Epithelial cell of esophagus (primary cell): ENCODE results near the gene ZSCAN30.

ENCODE experiments used
- DNase-seq: peaks from one replicate; pipeline ENCODE4 v3.0.0; 2010; ENCODE audit warnings: low read depth
- H3K4me3 ChIP-seq: 2 replicates; pipeline ENCODE4 v1.5.1; 2011; ENCODE audit warnings: mild to moderate bottlenecking, low read length, control low read depth
- TF ChIP-seq, protein P1 (sequence below): IDR thresholded peaks from 2 replicates; pipeline ENCODE4 v1.5.1; 2011; ENCODE audit warnings: low read depth, mild to moderate bottlenecking, low read length, control low read depth, inconsistent platforms; ENCODE audit not compliant: insufficient read depth; ENCODE audit errors: missing control alignments

The ZSCAN30 gene

DNA sequence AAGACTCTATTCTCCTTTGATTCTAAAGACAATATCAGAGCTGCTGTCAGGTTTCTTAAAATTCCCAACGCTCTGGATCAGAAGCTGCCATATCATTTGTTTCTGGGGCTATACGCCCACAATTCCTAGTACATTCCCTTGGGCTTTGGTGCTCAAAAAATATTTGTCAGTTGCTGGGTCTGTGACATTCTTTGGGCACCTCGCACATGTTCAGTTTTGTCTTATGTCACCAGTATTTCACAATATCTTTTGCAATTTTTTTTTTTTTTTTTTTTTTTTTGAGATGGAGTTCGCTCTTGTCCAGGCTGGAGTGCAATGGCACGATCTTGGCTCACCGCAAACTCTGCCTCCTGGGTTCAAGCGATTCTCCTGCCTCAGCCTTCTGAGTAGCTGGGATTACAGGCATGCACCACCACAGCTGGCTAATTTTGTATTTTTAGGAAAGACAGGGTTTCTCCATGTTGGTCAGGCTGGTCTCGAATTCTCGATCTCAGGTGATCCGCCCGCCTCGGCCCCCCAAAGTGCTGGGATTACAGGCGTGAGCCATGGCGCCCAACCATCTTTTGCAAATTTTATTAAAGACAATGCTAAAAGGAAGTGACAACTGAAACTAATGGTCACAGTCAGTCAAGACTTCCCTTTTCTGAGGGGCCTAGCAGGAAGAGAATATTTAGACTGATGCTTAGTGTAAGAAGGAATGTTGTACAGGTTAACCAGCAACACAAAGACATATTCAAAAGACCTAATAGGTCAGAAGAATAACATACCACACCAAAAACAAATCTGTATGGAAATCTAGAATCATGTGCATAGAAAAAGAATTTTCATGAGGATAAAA is 42.4 kb downstream of the ZSCAN30 start:
- H3K4me3 ChIP-seq, result no peak overlapping the region
- DNase-seq, result no peak
- TF ChIP-seq, protein P1, sequence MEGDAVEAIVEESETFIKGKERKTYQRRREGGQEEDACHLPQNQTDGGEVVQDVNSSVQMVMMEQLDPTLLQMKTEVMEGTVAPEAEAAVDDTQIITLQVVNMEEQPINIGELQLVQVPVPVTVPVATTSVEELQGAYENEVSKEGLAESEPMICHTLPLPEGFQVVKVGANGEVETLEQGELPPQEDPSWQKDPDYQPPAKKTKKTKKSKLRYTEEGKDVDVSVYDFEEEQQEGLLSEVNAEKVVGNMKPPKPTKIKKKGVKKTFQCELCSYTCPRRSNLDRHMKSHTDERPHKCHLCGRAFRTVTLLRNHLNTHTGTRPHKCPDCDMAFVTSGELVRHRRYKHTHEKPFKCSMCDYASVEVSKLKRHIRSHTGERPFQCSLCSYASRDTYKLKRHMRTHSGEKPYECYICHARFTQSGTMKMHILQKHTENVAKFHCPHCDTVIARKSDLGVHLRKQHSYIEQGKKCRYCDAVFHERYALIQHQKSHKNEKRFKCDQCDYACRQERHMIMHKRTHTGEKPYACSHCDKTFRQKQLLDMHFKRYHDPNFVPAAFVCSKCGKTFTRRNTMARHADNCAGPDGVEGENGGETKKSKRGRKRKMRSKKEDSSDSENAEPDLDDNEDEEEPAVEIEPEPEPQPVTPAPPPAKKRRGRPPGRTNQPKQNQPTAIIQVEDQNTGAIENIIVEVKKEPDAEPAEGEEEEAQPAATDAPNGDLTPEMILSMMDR, result no peak

DNA sequence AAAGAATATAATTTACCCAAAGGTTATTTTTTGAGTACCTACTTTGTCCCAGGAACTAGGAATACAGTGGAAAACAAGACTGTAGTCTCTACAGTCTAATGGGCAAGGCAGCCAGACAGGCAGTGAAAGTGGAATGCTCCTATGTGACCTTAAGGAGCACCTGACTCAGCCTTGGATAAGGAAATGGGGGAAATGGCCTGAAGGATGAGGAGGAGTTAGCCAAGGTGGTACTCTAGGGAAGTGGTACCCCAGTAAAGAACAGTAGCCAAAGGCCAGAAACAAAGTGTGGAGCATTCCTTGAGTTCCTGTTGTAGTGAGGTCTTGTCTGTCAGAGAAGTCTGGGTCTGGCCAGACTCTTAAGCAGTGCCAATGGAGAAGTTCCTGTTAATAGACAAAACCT is 43.2 kb downstream of the ZSCAN30 start:
- no peak overlapping the region for H3K4me3 ChIP-seq
- TF ChIP-seq, protein P1, result no peak
- no peak for DNase-seq

DNA sequence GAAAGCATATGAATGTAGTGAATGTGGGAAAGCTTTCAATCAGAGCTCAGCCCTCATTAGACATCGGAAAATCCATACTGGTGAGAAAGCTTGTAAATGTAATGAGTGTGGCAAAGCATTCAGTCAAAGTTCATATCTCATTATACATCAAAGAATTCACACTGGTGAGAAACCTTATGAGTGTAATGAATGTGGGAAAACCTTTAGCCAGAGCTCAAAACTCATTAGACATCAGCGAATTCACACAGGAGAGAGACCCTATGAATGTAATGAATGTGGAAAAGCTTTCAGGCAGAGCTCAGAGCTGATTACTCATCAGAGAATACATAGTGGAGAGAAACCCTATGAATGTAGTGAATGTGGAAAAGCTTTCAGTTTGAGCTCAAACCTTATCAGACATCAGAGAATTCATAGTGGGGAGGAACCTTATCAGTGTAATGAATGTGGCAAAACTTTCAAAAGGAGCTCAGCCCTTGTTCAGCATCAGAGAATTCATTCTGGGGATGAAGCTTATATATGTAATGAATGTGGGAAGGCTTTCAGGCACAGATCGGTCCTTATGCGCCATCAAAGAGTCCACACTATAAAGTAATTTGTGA is 44.2 kb downstream of the ZSCAN30 start:
- H3K4me3 ChIP-seq, result no peak overlapping the region
- no peak for DNase-seq
- TF ChIP-seq, protein P1, result no peak

DNA sequence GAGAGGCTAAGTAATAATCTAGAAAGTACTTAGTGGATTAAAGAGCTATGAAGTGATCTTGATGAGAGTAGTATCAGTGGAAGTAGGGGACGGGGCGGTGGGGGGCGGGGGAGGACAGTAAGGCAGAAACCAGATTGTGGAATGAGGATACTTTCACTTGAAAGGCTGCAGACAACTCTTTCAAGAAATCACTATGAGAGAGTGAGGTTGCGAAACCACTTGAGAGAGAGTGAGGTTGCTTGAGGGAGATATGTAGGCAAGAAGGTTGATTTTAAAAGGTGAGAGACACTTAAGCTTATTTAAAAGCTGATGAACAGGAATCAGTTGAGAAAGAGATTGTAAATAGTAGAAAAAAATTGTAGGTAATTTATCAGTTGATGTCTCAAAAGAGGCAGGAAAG is 45.4 kb downstream of the ZSCAN30 start:
- no peak overlapping the region for H3K4me3 ChIP-seq
- no peak for DNase-seq
- TF ChIP-seq, protein P1, result no peak

DNA sequence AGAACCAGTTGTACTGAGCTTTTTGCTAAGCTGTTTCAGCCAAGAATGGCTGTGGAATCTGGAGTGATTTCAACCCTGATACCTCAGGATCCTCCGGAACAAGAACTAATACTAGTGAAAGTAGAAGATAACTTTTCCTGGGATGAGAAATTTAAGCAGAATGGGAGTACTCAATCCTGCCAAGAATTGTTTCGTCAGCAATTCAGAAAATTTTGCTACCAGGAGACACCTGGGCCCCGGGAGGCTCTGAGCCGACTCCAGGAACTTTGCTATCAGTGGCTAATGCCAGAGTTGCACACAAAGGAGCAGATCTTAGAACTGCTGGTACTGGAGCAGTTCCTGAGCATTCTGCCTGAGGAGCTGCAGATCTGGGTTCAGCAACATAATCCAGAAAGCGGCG is 47.6 kb downstream of the ZSCAN30 start:
- TF ChIP-seq, protein P1, result no peak
- DNase-seq, result no peak
- H3K4me3 ChIP-seq, result no peak overlapping the region

DNA sequence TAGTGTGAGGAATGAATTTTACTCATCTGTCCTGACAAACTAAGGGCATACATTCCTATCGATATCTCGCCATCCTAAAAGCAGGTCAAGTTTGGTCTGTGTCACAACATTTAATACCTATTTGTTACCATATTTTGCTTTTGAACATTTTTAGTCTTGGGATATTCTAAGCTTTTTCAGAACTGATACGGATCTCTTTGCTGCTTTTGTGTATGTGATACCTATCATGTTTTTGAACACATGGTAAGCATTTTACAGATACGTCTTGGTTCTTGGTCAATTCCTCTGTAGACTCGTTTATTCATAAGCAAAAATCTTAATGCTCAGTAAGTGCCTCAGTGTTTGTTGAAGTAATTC is 48.6 kb downstream of the ZSCAN30 start:
- H3K4me3 ChIP-seq, result peak overlapping the region; percentile 78
- TF ChIP-seq, protein P1, result no peak
- no peak for DNase-seq
